ENCODE results near the gene SMNDC1.
A peak's percentile ranks its signal among the peaks of the same experiment; 100 is the strongest.

SMNDC1 gene

GRCh38 chr10:110285501-110285900 lies 19.2 kb downstream of the SMNDC1 start:
- Histone ChIP-seq H4K20me1 (ENCODE audit: insufficient read depth, low read length) (no peaks in the 10 kb centered on the region), H3K27me3 (ENCODE audit: insufficient read depth, low read length) (no peaks in the 10 kb centered on the region), H3K9me2 (ENCODE audit: low read depth, low read length) (no peaks in the 10 kb centered on the region), H3F3A (ENCODE audit: insufficient read depth, low read length) (no peaks in the 10 kb centered on the region; the same call in 1 of the 2 replicates), H3K9ac (ENCODE audit: low read length) (no peak overlapping the region), H3K36me3 (ENCODE audit: insufficient read depth, low read length) (peaks cover 73% of the 10 kb centered on the region), H3K27ac (ENCODE audit: low read depth, low read length, poor library complexity, severe bottlenecking) (no peak overlapping the region), H2AFZ (ENCODE audit: low read length) (no peak overlapping the region), H3K4me1 (ENCODE audit: insufficient read depth, low read length, severe bottlenecking) (peaks cover 4% of the 10 kb centered on the region), H3K79me2 (ENCODE audit: insufficient read depth, low read length) (no peaks in the 10 kb centered on the region), H3K9me3 (ENCODE audit: low read length) (no peaks in the 10 kb centered on the region), H3K4me2 (ENCODE audit: low read length) (no peak overlapping the region), H3K4me3 (ENCODE audit: low read depth, low read length, poor library complexity, severe bottlenecking) (no peak overlapping the region)
- TF ChIP-seq EZH2 (IDR thresholded peaks at IDR 0.05; ENCODE audit: borderline replicate concordance, low read length) (no peak), CTCF (IDR thresholded peaks at IDR 0.05; ENCODE audit: low read length) (no peak)

DNA sequence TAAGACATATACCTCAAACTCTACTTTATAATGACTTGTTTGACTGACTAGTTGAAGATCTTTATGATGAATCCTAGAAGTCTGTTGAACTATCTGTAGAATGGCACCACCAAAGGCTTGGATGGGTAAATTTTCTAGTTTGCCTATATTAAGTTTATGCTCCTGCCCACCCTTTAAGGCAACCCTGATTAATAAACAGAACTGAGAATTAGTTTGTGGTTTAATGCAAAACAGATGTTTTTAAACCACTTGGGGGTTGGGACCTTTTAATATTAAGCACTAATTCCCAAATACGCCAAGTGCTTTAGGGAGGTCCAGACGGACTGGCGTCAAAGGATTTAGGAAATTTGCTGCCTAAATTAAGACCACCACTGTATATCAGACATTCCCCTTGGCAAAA lies 20.5 kb downstream of the SMNDC1 start:
- Histone ChIP-seq H3K4me3 (ENCODE audit: low read depth, low read length, poor library complexity, severe bottlenecking) (no peak overlapping the region), H3K9ac (ENCODE audit: low read length) (no peak overlapping the region), H3F3A (ENCODE audit: insufficient read depth, low read length) (no peaks in the 10 kb centered on the region; the same call in 1 of the 2 replicates), H3K27ac (ENCODE audit: low read depth, low read length, poor library complexity, severe bottlenecking) (no peak overlapping the region), H3K4me2 (ENCODE audit: low read length) (no peak overlapping the region), H3K4me1 (ENCODE audit: insufficient read depth, low read length, severe bottlenecking) (peaks cover 5% of the 10 kb centered on the region), H2AFZ (ENCODE audit: low read length) (no peak overlapping the region), H3K9me3 (ENCODE audit: low read length) (no peaks in the 10 kb centered on the region), H4K20me1 (ENCODE audit: insufficient read depth, low read length) (no peaks in the 10 kb centered on the region), H3K36me3 (ENCODE audit: insufficient read depth, low read length) (peaks cover 65% of the 10 kb centered on the region), H3K79me2 (ENCODE audit: insufficient read depth, low read length) (no peaks in the 10 kb centered on the region), H3K27me3 (ENCODE audit: insufficient read depth, low read length) (no peaks in the 10 kb centered on the region), H3K9me2 (ENCODE audit: low read depth, low read length) (no peaks in the 10 kb centered on the region)
- TF ChIP-seq CTCF (IDR thresholded peaks at IDR 0.05; ENCODE audit: low read length) (no peak), EZH2 (IDR thresholded peaks at IDR 0.05; ENCODE audit: borderline replicate concordance, low read length) (no peak)

DNA sequence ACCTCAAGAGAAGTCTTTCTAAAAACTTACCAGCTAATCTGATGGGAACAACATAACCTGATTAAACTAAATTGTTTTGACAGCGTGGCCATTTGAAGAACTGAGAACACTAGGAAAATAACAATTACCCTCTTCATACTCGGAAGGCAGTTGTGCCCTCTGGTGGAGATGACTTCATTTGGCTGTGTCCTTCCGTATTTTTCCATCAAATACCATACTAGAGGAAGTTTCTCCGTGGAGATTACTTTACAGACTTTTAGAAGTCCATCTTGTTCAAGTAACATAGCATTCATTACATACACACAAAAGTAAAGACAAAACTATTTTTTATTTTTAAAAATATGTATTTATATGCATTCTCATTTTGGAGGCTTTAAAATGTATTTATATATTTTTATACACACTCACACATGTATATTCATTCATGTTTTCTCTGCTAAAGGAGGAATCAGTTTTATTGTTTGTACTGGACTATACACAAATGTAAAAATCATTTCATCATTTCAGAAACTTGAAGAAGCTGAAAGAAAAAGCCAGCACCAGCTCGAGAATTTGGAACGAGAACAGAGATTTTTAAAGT lies 25.2 kb downstream of the SMNDC1 start:
- peak overlapping the region; percentile 9; the same call in 1 of the 2 replicates for H3K9ac ChIP-seq (ENCODE audit: low read length)
- H3K27ac ChIP-seq (ENCODE audit: low read depth, low read length, poor library complexity, severe bottlenecking), result peak overlapping the region; percentile 80
- H3F3A ChIP-seq (ENCODE audit: insufficient read depth, low read length), result peaks cover 4% of the 10 kb centered on the region; the same call in 1 of the 2 replicates
- no peaks in the 10 kb centered on the region for H3K9me2 ChIP-seq (ENCODE audit: low read depth, low read length)
- no peaks in the 10 kb centered on the region for H3K79me2 ChIP-seq (ENCODE audit: insufficient read depth, low read length)
- TF ChIP-seq CTCF (IDR thresholded peaks at IDR 0.05; ENCODE audit: low read length) (peak; percentile 82), EZH2 (IDR thresholded peaks at IDR 0.05; ENCODE audit: borderline replicate concordance, low read length) (no peak)
- H3K9me3 ChIP-seq (ENCODE audit: low read length), result no peaks in the 10 kb centered on the region
- no peaks in the 10 kb centered on the region for H3K27me3 ChIP-seq (ENCODE audit: insufficient read depth, low read length)
- H4K20me1 ChIP-seq (ENCODE audit: insufficient read depth, low read length), result no peaks in the 10 kb centered on the region
- no peak overlapping the region for H2AFZ ChIP-seq (ENCODE audit: low read length)
- peak overlapping the region; percentile 62 for H3K4me2 ChIP-seq (ENCODE audit: low read length)
- peaks cover 45% of the 10 kb centered on the region for H3K4me1 ChIP-seq (ENCODE audit: insufficient read depth, low read length, severe bottlenecking)
- peaks cover 20% of the 10 kb centered on the region for H3K36me3 ChIP-seq (ENCODE audit: insufficient read depth, low read length)
- H3K4me3 ChIP-seq (ENCODE audit: low read depth, low read length, poor library complexity, severe bottlenecking), result peak overlapping the region; percentile 36

All from OCI-LY1 (cell line).